Amniotic stem cell (primary cell): ENCODE results near the gene YWHAH.
A peak's percentile ranks its signal among the peaks of the same experiment; 100 is the strongest.

Source experiments
- DNase-seq: peaks from one replicate; lab custom pipeline; 2025; lab: John Stamatoyannopoulos, UW

Gene YWHAH

GRCh38 chr22:31950226-31950625 lies 5.9 kb downstream of the YWHAH start:
- DNase-seq, result no peak

GRCh38 chr22:31951194-31952093 lies 7.1 kb downstream of the YWHAH start:
- DNase-seq, result no peak

DNA sequence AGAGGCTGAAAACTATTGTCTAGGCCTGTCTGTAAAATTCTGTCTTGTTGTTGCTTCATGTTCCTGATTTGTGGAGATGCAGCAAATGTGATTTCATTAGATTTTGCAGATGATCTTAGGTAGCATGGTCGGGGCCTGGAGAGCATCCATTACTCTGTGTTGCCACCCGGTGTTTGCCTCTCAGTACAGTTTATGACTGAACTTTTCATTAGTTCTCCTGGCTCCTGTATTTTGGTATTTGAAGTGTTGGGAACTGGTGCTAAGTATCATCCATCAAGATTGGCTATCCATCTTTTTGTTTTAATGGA lies 7.7 kb downstream of the YWHAH start:
- no peak for DNase-seq

DNA sequence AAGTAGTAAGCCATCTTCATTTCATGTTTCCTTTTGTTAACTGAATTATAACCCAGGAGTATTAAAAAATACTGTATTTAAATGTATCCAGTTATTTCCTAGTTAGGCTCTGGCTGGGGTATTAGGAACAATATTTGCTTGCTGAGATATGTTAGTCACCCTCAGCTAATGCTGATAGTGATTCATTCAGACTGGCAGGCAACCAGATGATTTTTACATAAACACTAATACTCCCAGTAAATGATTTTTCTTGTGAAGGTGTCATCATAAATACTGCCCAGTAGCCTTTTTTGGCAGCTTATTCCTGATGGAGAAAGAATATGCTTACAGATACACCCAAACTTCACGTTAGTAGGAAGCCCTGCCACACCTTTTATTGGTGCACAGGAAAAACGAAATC lies 8.1 kb downstream of the YWHAH start:
- peak; percentile 50 for DNase-seq

DNA sequence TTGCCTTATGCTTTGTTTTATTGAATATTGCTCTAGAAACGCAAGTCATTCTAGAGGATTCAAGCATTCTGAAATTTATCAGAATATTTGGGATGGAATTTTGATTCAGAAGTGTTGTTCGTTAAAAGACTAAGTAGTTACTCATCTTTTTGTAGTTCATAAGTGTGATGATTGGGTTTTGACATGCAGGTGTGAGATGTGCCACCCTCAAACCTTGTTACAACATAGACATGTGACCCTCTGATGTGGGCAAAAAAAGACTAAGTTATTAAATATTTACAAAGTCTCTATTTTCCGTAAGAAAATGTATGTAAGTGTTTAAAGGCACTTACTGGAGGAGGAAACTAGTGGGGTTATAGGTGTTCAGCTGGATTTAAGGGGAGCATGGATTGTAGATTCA lies 8.9 kb downstream of the YWHAH start:
- DNase-seq, result no peak

GRCh38 chr22:31954535-31955523 lies 10.5 kb downstream of the YWHAH start:
- DNase-seq, result no peak

- no peak for DNase-seq
These were observed 12.0 kb downstream of the YWHAH start for GRCh38 chr22:31956360-31956759.

DNA sequence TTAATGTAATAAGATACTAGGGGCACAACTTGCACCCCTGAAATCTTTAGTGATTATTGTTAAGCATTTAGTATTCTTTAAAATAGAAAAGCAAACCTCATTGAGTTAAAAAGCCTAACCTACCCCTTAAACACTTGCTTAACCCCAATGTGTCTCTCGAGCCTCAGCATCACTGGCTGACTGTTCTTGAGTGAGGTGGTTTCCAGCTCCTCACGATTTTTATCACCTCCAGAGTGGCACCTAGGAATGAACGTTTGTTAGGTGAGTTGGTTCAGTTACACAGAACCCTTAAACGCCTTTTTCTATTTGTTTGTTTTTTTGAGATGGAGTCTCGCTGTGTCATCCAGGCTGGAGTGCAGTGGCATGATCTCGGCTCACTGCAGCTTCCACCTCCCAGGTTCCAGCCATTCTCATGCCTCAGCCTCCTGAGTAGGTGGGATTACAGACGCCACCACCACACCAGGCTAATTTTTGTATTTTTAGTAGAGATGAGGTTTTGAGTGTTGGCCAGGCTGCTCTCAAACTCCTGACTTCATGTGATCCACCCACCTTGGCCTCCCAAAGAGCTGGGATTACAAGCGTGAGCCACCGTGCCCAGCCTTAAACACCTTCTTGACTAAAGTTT lies 13.7 kb downstream of the YWHAH start:
- no peak for DNase-seq

- DNase-seq, result no peak
These were observed 14.4 kb downstream of the YWHAH start for GRCh38 chr22:31958625-31959239.

- DNase-seq, result no peak
These were observed 16.4 kb downstream of the YWHAH start for GRCh38 chr22:31960767-31961166.

DNA sequence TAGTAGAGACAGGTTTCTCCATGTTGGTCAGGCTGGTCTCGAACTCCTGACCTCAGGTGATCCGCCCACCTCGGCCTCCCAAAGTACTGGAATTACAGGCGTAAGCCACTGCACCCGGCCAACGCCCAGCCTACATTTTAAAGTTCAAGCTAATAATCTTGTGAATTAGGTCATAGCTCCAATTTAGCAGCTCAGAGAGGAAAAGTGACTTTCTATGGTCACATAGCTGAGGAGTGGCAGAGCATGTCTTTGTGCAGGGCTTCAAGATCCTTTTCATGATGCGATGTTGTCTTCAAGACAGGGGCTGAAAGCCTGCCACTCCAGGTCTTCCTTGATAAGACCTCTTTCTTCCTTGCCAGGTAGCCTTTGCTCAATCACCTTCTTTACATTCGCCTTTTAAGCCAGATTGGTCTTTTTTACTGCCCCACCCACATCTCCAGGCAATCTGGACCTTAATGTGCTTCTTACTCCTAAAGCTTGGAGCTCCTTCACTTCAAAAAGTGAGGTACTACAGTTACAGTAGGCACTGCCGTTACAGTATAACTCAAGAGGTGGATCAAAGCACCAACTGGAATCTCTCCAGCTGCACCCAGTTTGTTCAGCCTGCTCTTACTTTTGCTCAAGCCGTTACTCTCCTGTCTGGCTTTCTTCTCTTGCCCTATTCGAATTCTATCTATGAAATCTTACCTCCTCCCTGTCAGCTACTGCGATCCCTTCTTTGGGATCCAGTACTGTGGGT lies 18.2 kb downstream of the YWHAH start:
- no peak for DNase-seq

- no peak for DNase-seq
These were observed 23.7 kb downstream of the YWHAH start for GRCh38 chr22:31968022-31968421.

DNA sequence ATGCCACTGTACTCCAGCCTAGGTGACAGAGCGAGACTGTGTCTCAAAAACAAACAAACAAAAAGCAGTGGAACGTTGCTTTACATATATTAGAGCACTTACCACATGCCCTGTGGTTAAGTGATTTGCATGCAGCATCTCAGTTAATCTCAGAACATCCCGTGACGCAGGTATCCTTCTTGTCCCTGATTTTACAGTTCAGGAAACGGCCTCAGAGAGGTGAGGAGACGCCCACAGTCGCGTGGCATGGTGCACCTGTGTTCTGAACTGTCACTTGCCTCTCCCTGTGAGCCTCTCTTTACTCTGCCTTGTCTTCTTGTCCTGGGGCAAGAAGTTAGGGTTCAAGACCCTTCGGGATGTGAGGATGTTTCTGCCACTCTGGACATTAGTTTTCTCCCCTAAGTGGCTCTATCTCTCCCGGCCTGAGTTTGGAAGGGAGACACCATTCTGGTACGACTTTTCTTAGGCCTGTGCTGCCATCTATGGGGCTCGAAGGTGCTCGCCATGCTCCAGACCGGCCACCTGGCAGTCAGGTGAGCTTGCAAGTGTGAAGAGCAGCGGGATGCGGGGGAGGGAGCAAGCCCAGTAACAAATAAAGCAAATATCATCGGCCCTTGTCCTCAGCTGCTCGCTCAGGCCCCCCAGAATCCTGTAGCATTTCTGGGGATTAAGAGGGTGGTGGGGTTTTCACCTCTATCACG lies 25.6 kb downstream of the YWHAH start:
- peak; percentile 38 for DNase-seq

GRCh38 chr22:31970490-31971444 lies 26.4 kb downstream of the YWHAH start:
- peak; percentile 27 for DNase-seq

GRCh38 chr22:31972180-31972579 lies 27.8 kb downstream of the YWHAH start:
- no peak for DNase-seq

DNA sequence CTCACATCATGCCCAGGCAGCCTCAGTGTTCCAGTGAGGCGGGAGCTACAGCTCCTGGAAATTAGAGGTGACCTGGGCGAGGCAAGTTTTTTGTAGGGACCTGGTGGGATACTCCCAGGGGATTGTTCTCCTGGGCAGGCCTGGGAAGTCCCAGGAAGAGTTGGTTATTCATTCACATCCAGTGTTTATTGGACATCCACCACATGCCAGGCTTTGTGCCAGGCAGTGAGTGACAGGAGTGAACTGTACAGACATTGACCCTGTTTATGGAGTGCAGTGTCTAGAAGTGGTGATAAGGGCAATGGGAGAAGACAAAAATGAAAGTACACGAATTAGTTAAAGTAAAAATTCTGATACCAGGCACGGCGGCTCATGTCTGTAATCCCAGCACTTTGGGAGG lies 29.4 kb downstream of the YWHAH start:
- DNase-seq, result no peak

GRCh38 chr22:31977141-31977841 lies 33.0 kb downstream of the YWHAH start:
- peak; percentile 17 for DNase-seq

- DNase-seq, result no peak
These were observed 33.6 kb downstream of the YWHAH start for GRCh38 chr22:31977939-31978338.

DNA sequence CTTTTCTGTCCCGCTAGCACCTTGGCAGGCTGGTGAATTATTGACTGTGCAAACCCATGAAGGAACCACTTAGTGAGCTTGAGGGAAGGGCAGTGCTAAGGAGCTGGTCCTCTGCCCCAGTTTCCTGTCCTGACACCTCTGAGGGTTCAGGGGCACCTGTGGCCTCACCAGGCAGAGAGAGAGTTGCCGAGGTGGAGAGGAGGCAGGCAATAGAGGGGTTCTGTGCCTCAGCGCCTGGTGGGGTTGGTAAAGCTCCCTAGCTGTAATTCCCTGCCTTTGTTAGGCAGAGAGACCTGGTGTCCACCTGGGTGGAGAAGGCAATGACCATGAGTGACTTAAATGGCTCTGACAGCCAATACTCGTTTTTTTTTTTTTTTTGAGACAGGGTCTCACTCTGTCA lies 36.3 kb downstream of the YWHAH start:
- DNase-seq, result no peak
